Smooth muscle cell (in vitro differentiated cells): ENCODE results near the gene IRAG1. TPM values are rescaled to one million over a fixed set of nuclear protein-coding genes. Genes with fewer than 3 reads are reported as not detected.

Experiments
- DNase-seq: peaks from one replicate; lab custom pipeline; 2025; ENCODE audit not compliant: unreplicated experiment; lab: John Stamatoyannopoulos, UW
- H2AFZ ChIP-seq: fragments of 200-600 bp; sonication (generic); 2 replicates; pipeline ENCODE4 v1.6.0; 2016; ENCODE audit warnings: antibody characterized with exemption, low read depth, mild to moderate bottlenecking
- H3F3A ChIP-seq: fragments of 200-600 bp; sonication (generic); 2 replicates; pipeline ENCODE4 v1.6.0; 2017; ENCODE audit warnings: antibody characterized with exemption, low read depth
- H3K27ac ChIP-seq: fragments of 200-600 bp; sonication (generic); 2 replicates; pipeline ENCODE4 v1.5.1; 2016; ENCODE audit warnings: low read depth, mild to moderate bottlenecking
- H3K27me3 ChIP-seq: fragments of 200-600 bp; sonication (generic); 2 replicates; pipeline ENCODE4 v1.6.1; 2016; ENCODE audit warnings: low read depth, mild to moderate bottlenecking
- H3K36me3 ChIP-seq: fragments of 200-600 bp; sonication (generic); 2 replicates; pipeline ENCODE4 v1.5.1; 2016; ENCODE audit warnings: low read depth
- H3K4me1 ChIP-seq: fragments of 200-600 bp; sonication (generic); 2 replicates; pipeline ENCODE4 v1.5.1; 2016; ENCODE audit warnings: low read depth
- H3K4me2 ChIP-seq: fragments of 200-600 bp; sonication (generic); 2 replicates; pipeline ENCODE4 v1.6.0; 2016; ENCODE audit warnings: mild to moderate bottlenecking
- H3K4me3 ChIP-seq: fragments of 200-600 bp; sonication (generic); 2 replicates; pipeline ENCODE4 v1.5.1; 2016; ENCODE audit warnings: mild to moderate bottlenecking
- H3K79me2 ChIP-seq: fragments of 200-600 bp; sonication (generic); 2 replicates; pipeline ENCODE4 v1.6.0; 2016; ENCODE audit warnings: low read depth, mild to moderate bottlenecking
- H3K9ac ChIP-seq: fragments of 200-600 bp; sonication (generic); 2 replicates; pipeline ENCODE4 v1.6.0; 2016; ENCODE audit warnings: low read depth
- H3K9me3 ChIP-seq: fragments of 200-600 bp; sonication (generic); replicated peaks from 2 replicates; pipeline ENCODE4 v1.5.1; 2016; ENCODE audit warnings: low read depth
- H4K20me1 ChIP-seq: fragments of 200-600 bp; sonication (generic); 2 replicates; pipeline ENCODE4 v1.6.0; 2016; ENCODE audit warnings: low read depth
- WGBS: methylation state at CpG from one replicate; pipeline ENCODE4 v1.1.7; 2016; ENCODE audit warnings: low lambda C conversion rate; 5-methylcytosine and 5-hydroxymethylcytosine counted together
- polyA plus RNA-seq: library from polyadenylated mRNA; unstranded; fragments of >200 nt; fragmentation: Nextera tagmentation; extraction: Ambion mirVana; gene quantifications from 2 replicates; pipeline ENCODE4 v1.2.1, GENCODE V29; 2016
- total RNA-seq: library from RNA; depleted of rRNA; stranded (reverse); fragments of >200 nt; gene quantifications from 2 replicates; pipeline ENCODE4 v1.2.3, GENCODE V29; 2014
- TF ChIP-seq, protein P1 (sequence below): fragments of 200-600 bp; sonication (generic); IDR thresholded peaks from 2 replicates; pipeline ENCODE4 v1.5.1; 2017; ENCODE audit warnings: borderline replicate concordance, mild to moderate bottlenecking, antibody characterized with exemption; ENCODE audit not compliant: insufficient read depth, poor library complexity, severe bottlenecking

The IRAG1 gene
- total and polyA plus RNA-seq, 2 experiments from 2014 or later, result 2.5 to 4.4 TPM

DNA sequence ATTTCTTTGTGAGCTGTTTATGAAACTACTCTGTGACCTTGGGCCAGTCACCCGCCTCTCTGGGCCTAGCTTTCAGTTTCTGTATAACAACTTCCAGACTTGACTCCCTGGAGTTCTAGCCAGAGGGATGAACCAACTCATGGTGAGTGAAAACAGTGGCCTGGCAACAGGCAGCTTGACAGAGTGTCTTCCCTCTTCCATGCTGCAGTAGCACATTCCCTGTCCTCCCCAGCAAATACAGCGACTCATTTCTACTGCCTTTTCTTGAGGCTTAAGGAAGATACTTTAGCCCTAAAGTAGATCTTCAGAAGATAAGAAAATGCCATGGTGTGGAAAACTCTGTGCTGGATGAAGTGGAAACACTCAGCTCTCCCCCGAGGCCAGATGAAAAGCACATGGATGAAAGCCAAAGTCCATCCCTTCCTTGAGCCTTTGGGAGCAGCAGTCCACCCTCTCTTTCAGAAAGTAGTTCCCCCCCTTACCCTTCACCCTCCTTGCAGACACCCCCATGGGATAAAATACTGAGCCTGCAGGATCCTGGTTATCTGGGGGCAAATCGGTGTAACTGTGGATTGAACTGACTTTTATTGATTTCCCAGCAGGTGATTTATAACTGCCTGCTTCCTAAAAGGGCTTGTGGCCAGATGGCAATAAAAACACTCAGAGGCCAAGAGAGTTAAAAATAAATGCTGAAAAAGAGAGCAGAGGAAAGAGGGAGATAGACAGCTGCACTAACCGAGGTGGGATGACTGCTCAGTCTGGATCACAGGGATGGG is 24.1 kb downstream of the IRAG1 start:
- WGBS, result 22% methylated on average over 5 of the region's 5 CpGs
- Histone ChIP-seq H3K9ac (no peak overlapping the region), H3K4me3 (no peak overlapping the region), H2AFZ (no peak overlapping the region), H3F3A (peaks cover 11% of the 10 kb centered on the region), H3K4me1 (peaks cover 8% of the 10 kb centered on the region), H4K20me1 (no peaks in the 10 kb centered on the region), H3K79me2 (no peaks in the 10 kb centered on the region), H3K27ac (peak overlapping the region; percentile 4), H3K9me3 (no peaks in the 10 kb centered on the region), H3K4me2 (no peak overlapping the region), H3K27me3 (no peaks in the 10 kb centered on the region), H3K36me3 (no peaks in the 10 kb centered on the region)
- TF ChIP-seq, protein P1, sequence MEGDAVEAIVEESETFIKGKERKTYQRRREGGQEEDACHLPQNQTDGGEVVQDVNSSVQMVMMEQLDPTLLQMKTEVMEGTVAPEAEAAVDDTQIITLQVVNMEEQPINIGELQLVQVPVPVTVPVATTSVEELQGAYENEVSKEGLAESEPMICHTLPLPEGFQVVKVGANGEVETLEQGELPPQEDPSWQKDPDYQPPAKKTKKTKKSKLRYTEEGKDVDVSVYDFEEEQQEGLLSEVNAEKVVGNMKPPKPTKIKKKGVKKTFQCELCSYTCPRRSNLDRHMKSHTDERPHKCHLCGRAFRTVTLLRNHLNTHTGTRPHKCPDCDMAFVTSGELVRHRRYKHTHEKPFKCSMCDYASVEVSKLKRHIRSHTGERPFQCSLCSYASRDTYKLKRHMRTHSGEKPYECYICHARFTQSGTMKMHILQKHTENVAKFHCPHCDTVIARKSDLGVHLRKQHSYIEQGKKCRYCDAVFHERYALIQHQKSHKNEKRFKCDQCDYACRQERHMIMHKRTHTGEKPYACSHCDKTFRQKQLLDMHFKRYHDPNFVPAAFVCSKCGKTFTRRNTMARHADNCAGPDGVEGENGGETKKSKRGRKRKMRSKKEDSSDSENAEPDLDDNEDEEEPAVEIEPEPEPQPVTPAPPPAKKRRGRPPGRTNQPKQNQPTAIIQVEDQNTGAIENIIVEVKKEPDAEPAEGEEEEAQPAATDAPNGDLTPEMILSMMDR, result no peak
- DNase-seq, result no peak

GRCh38 chr11:10667521-10667885 is 26.1 kb downstream of the IRAG1 start:
- Histone ChIP-seq H3K4me3 (no peak overlapping the region), H3K27ac (peak overlapping the region; percentile 71), H3K4me1 (peaks cover 8% of the 10 kb centered on the region), H3K9ac (no peak overlapping the region), H3F3A (peaks cover 11% of the 10 kb centered on the region), H3K4me2 (peak overlapping the region; percentile 22), H2AFZ (no peak overlapping the region), H3K27me3 (no peaks in the 10 kb centered on the region), H3K79me2 (no peaks in the 10 kb centered on the region), H4K20me1 (no peaks in the 10 kb centered on the region), H3K9me3 (no peaks in the 10 kb centered on the region), H3K36me3 (no peaks in the 10 kb centered on the region)
- 58% methylated on average over 2 of the region's 2 CpGs for whole genome bisulfite sequencing
- TF ChIP-seq, protein P1, result no peak
- DNase-seq, result no peak

DNA sequence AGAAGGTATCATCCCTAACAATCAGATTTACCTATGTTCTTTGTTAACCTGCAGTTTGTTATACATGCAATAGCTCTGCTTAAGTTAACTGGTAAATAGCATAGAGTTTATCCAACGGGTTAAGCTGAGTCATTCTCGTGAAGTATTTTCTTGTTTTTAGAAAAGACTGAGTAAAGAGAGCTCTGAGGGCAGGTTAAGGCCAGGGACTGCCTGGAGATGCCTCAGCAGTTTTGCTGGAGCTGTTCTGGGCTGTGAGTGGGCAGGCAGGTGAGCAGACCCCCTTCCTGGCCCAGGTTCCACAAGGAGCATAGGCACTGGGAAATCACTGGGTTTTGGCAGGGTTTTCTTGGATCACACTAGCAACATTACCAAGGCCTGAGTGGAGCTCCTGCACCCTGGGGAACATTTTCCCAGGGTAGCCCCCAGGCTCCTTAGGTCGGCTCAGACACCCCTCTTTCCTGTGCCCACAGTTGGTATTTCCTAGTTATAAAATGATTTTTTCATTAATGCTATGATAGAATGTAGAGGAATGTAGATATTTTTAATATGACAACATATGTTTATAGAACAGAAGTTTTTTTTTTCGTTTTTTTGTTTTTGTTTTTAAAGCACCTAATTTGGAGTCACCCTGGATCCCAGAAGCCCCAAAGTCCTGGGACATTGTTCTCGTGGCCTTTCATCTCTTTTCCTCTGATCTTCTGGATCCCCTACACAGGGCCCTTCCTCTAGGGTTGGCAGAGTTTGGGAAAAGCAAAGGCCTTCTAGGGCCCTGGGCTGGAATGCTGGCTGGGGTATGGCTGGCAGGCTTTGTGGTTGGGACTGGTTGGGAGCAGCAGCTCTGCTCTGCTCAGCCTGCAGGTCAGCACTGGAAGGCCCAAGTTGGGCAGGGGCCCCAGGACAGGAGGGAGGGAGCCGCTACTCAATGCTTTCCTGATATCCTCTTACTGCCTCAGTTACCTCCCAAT is 26.7 kb downstream of the IRAG1 start:
- TF ChIP-seq, protein P1, result no peak
- no peak overlapping the region for H3K9ac ChIP-seq
- peaks cover 11% of the 10 kb centered on the region for H3F3A ChIP-seq
- no peaks in the 10 kb centered on the region for H3K36me3 ChIP-seq
- no peak for DNase-seq
- 60% methylated on average over 6 of the region's 6 CpGs for WGBS
- H3K4me2 ChIP-seq, result peak overlapping the region; percentile 22
- peaks cover 8% of the 10 kb centered on the region for H3K4me1 ChIP-seq
- H2AFZ ChIP-seq, result no peak overlapping the region
- H3K27me3 ChIP-seq, result no peaks in the 10 kb centered on the region
- H3K79me2 ChIP-seq, result no peaks in the 10 kb centered on the region
- H3K4me3 ChIP-seq, result no peak overlapping the region
- H4K20me1 ChIP-seq, result no peaks in the 10 kb centered on the region
- H3K27ac ChIP-seq, result peak overlapping the region; percentile 71
- H3K9me3 ChIP-seq, result no peaks in the 10 kb centered on the region
